ENCODE data around the gene TICRR. TPM values are rescaled to one million over a fixed set of nuclear protein-coding genes. Genes with fewer than 3 reads are reported as not detected.

Gene TICRR
- total RNA-seq, 1 experiment from 2014 or later, result 37.4 TPM

DNA sequence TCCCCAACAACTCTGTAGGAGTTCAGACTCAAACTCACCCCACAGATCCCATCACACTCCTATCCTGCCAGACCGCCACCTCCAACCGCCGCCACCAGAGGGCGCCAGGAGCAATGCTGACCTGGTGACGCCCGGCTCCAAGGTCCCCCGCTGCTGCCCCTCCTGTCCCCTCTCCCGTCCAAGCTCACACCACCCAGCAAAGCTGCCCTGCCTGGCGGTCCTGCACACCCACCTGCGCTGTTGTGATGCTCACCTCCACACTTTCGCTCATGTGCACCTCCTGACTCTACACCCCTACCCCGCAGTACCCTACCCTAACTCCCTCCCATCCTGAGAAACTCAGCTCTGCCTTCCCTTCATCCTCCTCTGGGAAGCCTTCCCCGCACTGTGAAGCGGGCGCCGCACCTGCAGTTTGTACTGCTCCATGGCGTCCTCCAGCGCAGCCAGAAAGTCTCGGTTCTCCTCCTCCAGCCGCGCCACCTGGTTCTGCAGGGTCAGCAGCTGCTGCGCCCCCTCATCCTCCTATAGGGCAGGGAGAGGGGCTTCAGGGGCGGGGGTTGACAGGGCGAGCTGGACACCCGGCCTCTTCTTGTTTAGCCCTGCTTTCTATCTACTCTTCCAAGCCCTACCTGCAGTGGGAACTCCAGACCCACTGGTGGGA lies 72.1 kb downstream of the TICRR start:
- 0 out of 2 replicates have a peak, but pooled peaks cover 3% of the 10 kb centered on the region for H3K4me1 Mint-ChIP-seq
- DNase-seq (ENCODE audit: low spot score), result peak; percentile 95
- H3K4me3 Mint-ChIP-seq, result peak overlapping the region; percentile 50
- H3K27ac Mint-ChIP-seq, result no peak overlapping the region
- H3K36me3 Mint-ChIP-seq, result peaks cover 22% of the 10 kb centered on the region
- no peaks in the 10 kb centered on the region for H3K9me3 Mint-ChIP-seq
- no peaks in the 10 kb centered on the region for H3K27me3 Mint-ChIP-seq (ENCODE audit: low read depth)
- ATAC-seq, result peak; percentile 90
- ChIA-PET POLR2A (interaction anchor here (0.8 kb wide), 1 partner anchor 72 kb away, joined by 3 read pairs; the partner anchor contains the start of gene TICRR), CTCF (interaction anchor here (0.5 to 2.5 kb wide), 27 partner anchors 11 to 602 kb away, joined by 3 to 17 read pairs (median 4); partner anchors contain the start of genes POLG and TICRR)
- TF ChIP-seq ZNF281 (CRISPR knock-in tag; IDR thresholded peaks at IDR 0.05) (no peak), TEAD1 (CRISPR knock-in tag; IDR thresholded peaks at IDR 0.05) (no peak), NR2C2 (CRISPR knock-in tag; IDR thresholded peaks at IDR 0.05) (no peak), CREB1 (CRISPR knock-in tag; IDR thresholded peaks at IDR 0.05) (no peak), ZNF512 (CRISPR knock-in tag; IDR thresholded peaks at IDR 0.05; ENCODE audit: borderline replicate concordance) (no peak), MAX (CRISPR knock-in tag; IDR thresholded peaks at IDR 0.05) (0 out of 2 replicates have a peak, but pooled peaks have one; percentile 25), ZNF121 (CRISPR knock-in tag; IDR thresholded peaks at IDR 0.05) (0 out of 2 replicates have a peak, but pooled peaks have one; percentile 8), TCF7 (CRISPR knock-in tag; IDR thresholded peaks at IDR 0.05; ENCODE audit: low read depth) (no peak), FOXP1 (CRISPR knock-in tag; IDR thresholded peaks at IDR 0.05; ENCODE audit: borderline replicate concordance) (peak; percentile 56; the same call in 1 of the 2 replicates), MXD4 (CRISPR knock-in tag; IDR thresholded peaks at IDR 0.05; ENCODE audit: borderline replicate concordance) (no peak), ZNF396 (CRISPR knock-in tag; IDR thresholded peaks at IDR 0.05; ENCODE audit: borderline replicate concordance) (no peak), USF1 (CRISPR knock-in tag; IDR thresholded peaks at IDR 0.05) (no peak), ZNF138 (CRISPR knock-in tag; conservative IDR thresholded peaks at IDR 0.05) (no peak), CREM (CRISPR knock-in tag; IDR thresholded peaks at IDR 0.05) (no peak), FOXK1 (CRISPR knock-in tag; IDR thresholded peaks at IDR 0.05) (no peak), ARID4B (CRISPR knock-in tag; IDR thresholded peaks at IDR 0.05; ENCODE audit: borderline replicate concordance) (no peak), CTCF (IDR thresholded peaks at IDR 0.05) (peak; percentile 89), E2F5 (CRISPR knock-in tag; IDR thresholded peaks at IDR 0.05) (no peak)
- TF ChIP-seq, protein P1, sequence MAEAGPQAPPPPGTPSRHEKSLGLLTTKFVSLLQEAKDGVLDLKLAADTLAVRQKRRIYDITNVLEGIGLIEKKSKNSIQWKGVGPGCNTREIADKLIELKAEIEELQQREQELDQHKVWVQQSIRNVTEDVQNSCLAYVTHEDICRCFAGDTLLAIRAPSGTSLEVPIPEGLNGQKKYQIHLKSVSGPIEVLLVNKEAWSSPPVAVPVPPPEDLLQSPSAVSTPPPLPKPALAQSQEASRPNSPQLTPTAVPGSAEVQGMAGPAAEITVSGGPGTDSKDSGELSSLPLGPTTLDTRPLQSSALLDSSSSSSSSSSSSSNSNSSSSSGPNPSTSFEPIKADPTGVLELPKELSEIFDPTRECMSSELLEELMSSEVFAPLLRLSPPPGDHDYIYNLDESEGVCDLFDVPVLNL (CRISPR knock-in tag; IDR thresholded peaks at IDR 0.05; ENCODE audit: borderline replicate concordance, low read depth), result no peak

All from WTC11 (cell line).